ENCODE results near the gene MUL1.
A peak's percentile ranks its signal among the peaks of the same experiment; 100 is the strongest.

Gene MUL1

GRCh38 chr1:20511518-20512428, 3.8 kb upstream of the MUL1 start:
- Histone ChIP-seq H3K9ac (ENCODE audit: low read depth, low read length, poor library complexity, severe bottlenecking) (no peak overlapping the region), H3K4me2 (ENCODE audit: low read depth, low read length, poor library complexity, severe bottlenecking) (no peak overlapping the region), H3K36me3 (ENCODE audit: insufficient read depth, low read length) (no peaks in the 10 kb centered on the region), H2AFZ (ENCODE audit: low read length) (no peak overlapping the region), H3K9me2 (replicated peaks; ENCODE audit: low read depth, low read length) (no peaks in the 10 kb centered on the region), H4K20me1 (ENCODE audit: insufficient read depth, low read length, poor library complexity, severe bottlenecking) (no peaks in the 10 kb centered on the region), H3K79me2 (ENCODE audit: insufficient read depth, low read length) (peaks cover 10% of the 10 kb centered on the region), H3K9me3 (ENCODE audit: insufficient read depth, low read depth, low read length) (no peaks in the 10 kb centered on the region), H3K4me3 (ENCODE audit: low read length, poor library complexity, severe bottlenecking) (no peak overlapping the region), H3K4me1 (ENCODE audit: insufficient read depth, low read length, poor library complexity, severe bottlenecking) (peaks cover 7% of the 10 kb centered on the region), H3F3A (ENCODE audit: low read depth) (no peaks in the 10 kb centered on the region), H3K27me3 (ENCODE audit: insufficient read depth, low read length, poor library complexity, severe bottlenecking) (peaks cover 51% of the 10 kb centered on the region)
- TF ChIP-seq CTCF (conservative IDR thresholded peaks at IDR 0.05; ENCODE audit: low read length), result no peak
- no peak for TF ChIP-seq EZH2phosphoT487 (IDR thresholded peaks at IDR 0.05; ENCODE audit: borderline replicate concordance)

GRCh38 chr1:20508411-20508771, 440 bp upstream of the MUL1 start:
- TF ChIP-seq CTCF (conservative IDR thresholded peaks at IDR 0.05; ENCODE audit: low read length) (no peak), EZH2phosphoT487 (IDR thresholded peaks at IDR 0.05; ENCODE audit: borderline replicate concordance) (no peak)
- Histone ChIP-seq H4K20me1 (ENCODE audit: insufficient read depth, low read length, poor library complexity, severe bottlenecking) (no peaks in the 10 kb centered on the region), H3K9ac (ENCODE audit: low read depth, low read length, poor library complexity, severe bottlenecking) (no peak overlapping the region), H2AFZ (ENCODE audit: low read length) (peak overlapping the region; percentile 96), H3K4me1 (ENCODE audit: insufficient read depth, low read length, poor library complexity, severe bottlenecking) (peaks cover 30% of the 10 kb centered on the region), H3F3A (ENCODE audit: low read depth) (no peaks in the 10 kb centered on the region), H3K9me3 (ENCODE audit: insufficient read depth, low read depth, low read length) (no peaks in the 10 kb centered on the region), H3K4me2 (ENCODE audit: low read depth, low read length, poor library complexity, severe bottlenecking) (peak overlapping the region; percentile 64), H3K27me3 (ENCODE audit: insufficient read depth, low read length, poor library complexity, severe bottlenecking) (peaks cover 46% of the 10 kb centered on the region), H3K79me2 (ENCODE audit: insufficient read depth, low read length) (peaks cover 36% of the 10 kb centered on the region), H3K36me3 (ENCODE audit: insufficient read depth, low read length) (no peaks in the 10 kb centered on the region), H3K9me2 (replicated peaks; ENCODE audit: low read depth, low read length) (no peaks in the 10 kb centered on the region), H3K4me3 (ENCODE audit: low read length, poor library complexity, severe bottlenecking) (peak overlapping the region; percentile 94)

GRCh38 chr1:20507248-20507563, 745 bp downstream of the MUL1 start:
- Histone ChIP-seq H3K4me3 (ENCODE audit: low read length, poor library complexity, severe bottlenecking) (peak overlapping the region; percentile 94), H3K9me3 (ENCODE audit: insufficient read depth, low read depth, low read length) (no peaks in the 10 kb centered on the region), H3F3A (ENCODE audit: low read depth) (no peaks in the 10 kb centered on the region), H3K36me3 (ENCODE audit: insufficient read depth, low read length) (peaks cover 1% of the 10 kb centered on the region; the same call in 1 of the 2 replicates), H3K9ac (ENCODE audit: low read depth, low read length, poor library complexity, severe bottlenecking) (peak overlapping the region; percentile 79), H2AFZ (ENCODE audit: low read length) (peak overlapping the region; percentile 96), H3K4me2 (ENCODE audit: low read depth, low read length, poor library complexity, severe bottlenecking) (peak overlapping the region; percentile 84), H3K79me2 (ENCODE audit: insufficient read depth, low read length) (peaks cover 36% of the 10 kb centered on the region), H3K9me2 (replicated peaks; ENCODE audit: low read depth, low read length) (no peaks in the 10 kb centered on the region), H4K20me1 (ENCODE audit: insufficient read depth, low read length, poor library complexity, severe bottlenecking) (no peaks in the 10 kb centered on the region), H3K27me3 (ENCODE audit: insufficient read depth, low read length, poor library complexity, severe bottlenecking) (peaks cover 38% of the 10 kb centered on the region), H3K4me1 (ENCODE audit: insufficient read depth, low read length, poor library complexity, severe bottlenecking) (peaks cover 30% of the 10 kb centered on the region)
- TF ChIP-seq EZH2phosphoT487 (IDR thresholded peaks at IDR 0.05; ENCODE audit: borderline replicate concordance) (no peak), CTCF (conservative IDR thresholded peaks at IDR 0.05; ENCODE audit: low read length) (no peak)

Data from Loucy (cell line).